Measurements from ENCODE around the gene PRKCH. TPM values are rescaled to one million over a fixed set of nuclear protein-coding genes. Genes with fewer than 3 reads are reported as not detected.

PRKCH gene
- total and polyA plus RNA-seq, 2 of the 13 experiments (the other 11 are each of a cell fraction or from before 2014, with no cell fraction given) = 0.48 to 1.3 TPM

- TF ChIP-seq, protein P1, sequence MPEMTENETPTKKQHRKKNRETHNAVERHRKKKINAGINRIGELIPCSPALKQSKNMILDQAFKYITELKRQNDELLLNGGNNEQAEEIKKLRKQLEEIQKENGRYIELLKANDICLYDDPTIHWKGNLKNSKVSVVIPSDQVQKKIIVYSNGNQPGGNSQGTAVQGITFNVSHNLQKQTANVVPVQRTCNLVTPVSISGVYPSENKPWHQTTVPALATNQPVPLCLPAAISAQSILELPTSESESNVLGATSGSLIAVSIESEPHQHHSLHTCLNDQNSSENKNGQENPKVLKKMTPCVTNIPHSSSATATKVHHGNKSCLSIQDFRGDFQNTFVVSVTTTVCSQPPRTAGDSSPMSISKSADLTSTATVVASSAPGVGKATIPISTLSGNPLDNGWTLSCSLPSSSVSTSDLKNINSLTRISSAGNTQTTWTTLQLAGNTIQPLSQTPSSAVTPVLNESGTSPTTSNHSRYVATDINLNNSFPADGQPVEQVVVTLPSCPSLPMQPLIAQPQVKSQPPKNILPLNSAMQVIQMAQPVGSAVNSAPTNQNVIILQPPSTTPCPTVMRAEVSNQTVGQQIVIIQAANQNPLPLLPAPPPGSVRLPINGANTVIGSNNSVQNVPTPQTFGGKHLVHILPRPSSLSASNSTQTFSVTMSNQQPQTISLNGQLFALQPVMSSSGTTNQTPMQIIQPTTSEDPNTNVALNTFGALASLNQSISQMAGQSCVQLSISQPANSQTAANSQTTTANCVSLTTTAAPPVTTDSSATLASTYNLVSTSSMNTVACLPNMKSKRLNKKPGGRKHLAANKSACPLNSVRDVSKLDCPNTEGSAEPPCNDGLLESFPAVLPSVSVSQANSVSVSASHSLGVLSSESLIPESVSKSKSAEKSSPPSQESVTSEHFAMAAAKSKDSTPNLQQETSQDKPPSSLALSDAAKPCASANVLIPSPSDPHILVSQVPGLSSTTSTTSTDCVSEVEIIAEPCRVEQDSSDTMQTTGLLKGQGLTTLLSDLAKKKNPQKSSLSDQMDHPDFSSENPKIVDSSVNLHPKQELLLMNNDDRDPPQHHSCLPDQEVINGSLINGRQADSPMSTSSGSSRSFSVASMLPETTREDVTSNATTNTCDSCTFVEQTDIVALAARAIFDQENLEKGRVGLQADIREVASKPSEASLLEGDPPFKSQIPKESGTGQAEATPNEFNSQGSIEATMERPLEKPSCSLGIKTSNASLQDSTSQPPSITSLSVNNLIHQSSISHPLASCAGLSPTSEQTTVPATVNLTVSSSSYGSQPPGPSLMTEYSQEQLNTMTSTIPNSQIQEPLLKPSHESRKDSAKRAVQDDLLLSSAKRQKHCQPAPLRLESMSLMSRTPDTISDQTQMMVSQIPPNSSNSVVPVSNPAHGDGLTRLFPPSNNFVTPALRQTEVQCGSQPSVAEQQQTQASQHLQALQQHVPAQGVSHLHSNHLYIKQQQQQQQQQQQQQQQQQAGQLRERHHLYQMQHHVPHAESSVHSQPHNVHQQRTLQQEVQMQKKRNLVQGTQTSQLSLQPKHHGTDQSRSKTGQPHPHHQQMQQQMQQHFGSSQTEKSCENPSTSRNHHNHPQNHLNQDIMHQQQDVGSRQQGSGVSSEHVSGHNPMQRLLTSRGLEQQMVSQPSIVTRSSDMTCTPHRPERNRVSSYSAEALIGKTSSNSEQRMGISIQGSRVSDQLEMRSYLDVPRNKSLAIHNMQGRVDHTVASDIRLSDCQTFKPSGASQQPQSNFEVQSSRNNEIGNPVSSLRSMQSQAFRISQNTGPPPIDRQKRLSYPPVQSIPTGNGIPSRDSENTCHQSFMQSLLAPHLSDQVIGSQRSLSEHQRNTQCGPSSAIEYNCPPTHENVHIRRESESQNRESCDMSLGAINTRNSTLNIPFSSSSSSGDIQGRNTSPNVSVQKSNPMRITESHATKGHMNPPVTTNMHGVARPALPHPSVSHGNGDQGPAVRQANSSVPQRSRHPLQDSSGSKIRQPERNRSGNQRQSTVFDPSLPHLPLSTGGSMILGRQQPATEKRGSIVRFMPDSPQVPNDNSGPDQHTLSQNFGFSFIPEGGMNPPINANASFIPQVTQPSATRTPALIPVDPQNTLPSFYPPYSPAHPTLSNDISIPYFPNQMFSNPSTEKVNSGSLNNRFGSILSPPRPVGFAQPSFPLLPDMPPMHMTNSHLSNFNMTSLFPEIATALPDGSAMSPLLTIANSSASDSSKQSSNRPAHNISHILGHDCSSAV (CRISPR knock-in tag; IDR thresholded peaks at IDR 0.05; ENCODE audit: borderline replicate concordance) = no peak
- TF ChIP-seq REPIN1 (CRISPR knock-in tag; IDR thresholded peaks at IDR 0.05; ENCODE audit: borderline replicate concordance, low read depth) (peak; percentile 67; the same call in 1 of the 2 replicates), PPARG (CRISPR knock-in tag; conservative IDR thresholded peaks at IDR 0.05) (peak; percentile 56; the same call in 1 of the 2 replicates), SRSF9 (IDR thresholded peaks at IDR 0.05; ENCODE audit: borderline replicate concordance, insufficient read depth, low read depth, low read length, poor library complexity, severe bottlenecking) (no peak), ZFP37 (CRISPR knock-in tag; IDR thresholded peaks at IDR 0.05; ENCODE audit: borderline replicate concordance) (no peak), KLF16 (CRISPR knock-in tag; IDR thresholded peaks at IDR 0.05) (peak in 1 of 2 experiments; percentile 70; a peak in 1 of 4 replicates), ZNF782 (CRISPR knock-in tag; IDR thresholded peaks at IDR 0.05; ENCODE audit: borderline replicate concordance) (0 out of 2 replicates have a peak, but pooled peaks have one; percentile 25), KDM6A (CRISPR knock-in tag; IDR thresholded peaks at IDR 0.05; ENCODE audit: low read depth) (no peak), ZNF101 (CRISPR knock-in tag; IDR thresholded peaks at IDR 0.05; ENCODE audit: borderline replicate concordance, low read depth) (no peak), ZNF430 (CRISPR knock-in tag; IDR thresholded peaks at IDR 0.05) (no peak; the same call in 1 of the 2 replicates)
- TF ChIP-seq, protein P2, sequence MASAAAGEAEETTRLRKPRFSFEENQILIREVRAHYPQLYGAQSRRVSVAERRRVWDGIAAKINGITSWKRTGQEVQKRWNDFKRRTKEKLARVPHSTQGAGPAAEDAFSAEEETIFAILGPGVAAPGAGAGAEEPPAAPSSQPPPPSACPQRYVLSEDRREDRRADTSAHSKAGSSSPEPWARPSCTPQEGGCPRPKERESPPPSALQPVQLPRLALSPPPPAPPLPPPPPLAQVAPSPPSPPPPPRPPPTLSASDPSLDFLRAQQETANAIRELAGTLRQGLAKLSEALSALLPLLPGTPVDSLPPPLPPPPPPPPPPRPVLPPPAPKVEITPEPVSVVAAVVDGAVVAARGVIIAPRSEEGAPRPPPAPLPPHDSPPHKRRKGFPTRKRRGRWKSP (CRISPR knock-in tag; IDR thresholded peaks at IDR 0.05) = peak; percentile 88
- TF ChIP-seq, protein P3, sequence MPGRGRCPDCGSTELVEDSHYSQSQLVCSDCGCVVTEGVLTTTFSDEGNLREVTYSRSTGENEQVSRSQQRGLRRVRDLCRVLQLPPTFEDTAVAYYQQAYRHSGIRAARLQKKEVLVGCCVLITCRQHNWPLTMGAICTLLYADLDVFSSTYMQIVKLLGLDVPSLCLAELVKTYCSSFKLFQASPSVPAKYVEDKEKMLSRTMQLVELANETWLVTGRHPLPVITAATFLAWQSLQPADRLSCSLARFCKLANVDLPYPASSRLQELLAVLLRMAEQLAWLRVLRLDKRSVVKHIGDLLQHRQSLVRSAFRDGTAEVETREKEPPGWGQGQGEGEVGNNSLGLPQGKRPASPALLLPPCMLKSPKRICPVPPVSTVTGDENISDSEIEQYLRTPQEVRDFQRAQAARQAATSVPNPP (CRISPR knock-in tag; IDR thresholded peaks at IDR 0.05) = no peak
- TF ChIP-seq, protein P4, sequence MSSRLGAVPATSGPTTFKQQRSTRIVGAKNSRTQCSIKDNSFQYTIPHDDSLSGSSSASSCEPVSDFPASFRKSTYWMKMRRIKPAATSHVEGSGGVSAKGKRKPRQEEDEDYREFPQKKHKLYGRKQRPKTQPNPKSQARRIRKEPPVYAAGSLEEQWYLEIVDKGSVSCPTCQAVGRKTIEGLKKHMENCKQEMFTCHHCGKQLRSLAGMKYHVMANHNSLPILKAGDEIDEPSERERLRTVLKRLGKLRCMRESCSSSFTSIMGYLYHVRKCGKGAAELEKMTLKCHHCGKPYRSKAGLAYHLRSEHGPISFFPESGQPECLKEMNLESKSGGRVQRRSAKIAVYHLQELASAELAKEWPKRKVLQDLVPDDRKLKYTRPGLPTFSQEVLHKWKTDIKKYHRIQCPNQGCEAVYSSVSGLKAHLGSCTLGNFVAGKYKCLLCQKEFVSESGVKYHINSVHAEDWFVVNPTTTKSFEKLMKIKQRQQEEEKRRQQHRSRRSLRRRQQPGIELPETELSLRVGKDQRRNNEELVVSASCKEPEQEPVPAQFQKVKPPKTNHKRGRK (CRISPR knock-in tag; IDR thresholded peaks at IDR 0.05) = no peak
- TF ChIP-seq, protein P5, sequence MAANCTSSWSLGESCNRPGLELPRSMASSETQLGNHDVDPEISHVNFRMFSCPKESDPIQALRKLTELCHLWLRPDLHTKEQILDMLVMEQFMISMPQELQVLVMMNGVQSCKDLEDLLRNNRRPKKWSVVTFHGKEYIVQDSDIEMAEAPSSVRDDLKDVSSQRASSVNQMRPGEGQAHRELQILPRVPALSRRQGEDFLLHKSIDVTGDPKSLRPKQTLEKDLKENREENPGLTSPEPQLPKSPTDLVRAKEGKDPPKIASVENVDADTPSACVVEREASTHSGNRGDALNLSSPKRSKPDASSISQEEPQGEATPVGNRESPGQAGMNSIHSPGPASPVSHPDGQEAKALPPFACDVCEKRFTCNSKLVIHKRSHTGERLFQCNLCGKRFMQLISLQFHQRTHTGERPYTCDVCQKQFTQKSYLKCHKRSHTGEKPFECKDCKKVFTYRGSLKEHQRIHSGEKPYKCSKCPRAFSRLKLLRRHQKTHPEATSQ (CRISPR knock-in tag; IDR thresholded peaks at IDR 0.05; ENCODE audit: borderline replicate concordance) = peak; percentile 71; the same call in 1 of the 2 replicates
Observed at GRCh38 chr14:61561657-61562276, 240.4 kb downstream of the PRKCH start (continued).
